ENCODE measurements around the gene IGFLR1.
A peak's percentile ranks its signal among the peaks of the same experiment; 100 is the strongest.

- TF ChIP-seq PKNOX1 (IDR thresholded peaks at IDR 0.05), result peak; percentile 99
- TF ChIP-seq L3MBTL2 (conservative IDR thresholded peaks at IDR 0.05), result peak; percentile 70
- TF ChIP-seq FOXM1 (IDR thresholded peaks at IDR 0.05; ENCODE audit: borderline replicate concordance), result no peak
- no peak for TF ChIP-seq SP1 (IDR thresholded peaks at IDR 0.05)
- TF ChIP-seq SUZ12 (IDR thresholded peaks at IDR 0.05), result no peak
- TF ChIP-seq ELF4 (IDR thresholded peaks at IDR 0.05), result peak; percentile 96
- no peak for TF ChIP-seq ARNT (IDR thresholded peaks at IDR 0.05)
- TF ChIP-seq FOXK2 (IDR thresholded peaks at IDR 0.05), result no peak; the same call in 1 of the 2 replicates
These were observed 6.1 kb upstream of the IGFLR1 start, which contains the start of gene LIN37 for GRCh38 chr19:35748106-35749020.

All from HEK293T (cell line).